A375 (cell line): ENCODE data around the gene MYOD1. TPM values are rescaled to one million over a fixed set of nuclear protein-coding genes. Genes with fewer than 3 reads are reported as not detected.

Experiments
- total RNA-seq: library from RNA; depleted of rRNA; stranded (reverse); fragments of >200 nt; shearing (Covaris generic); gene quantifications from 2 replicates; pipeline ENCODE4 v1.2.3, GENCODE V29; 2014; rRNA removed

Gene MYOD1
- not detected in 2 replicates for total RNA-seq

DNA sequence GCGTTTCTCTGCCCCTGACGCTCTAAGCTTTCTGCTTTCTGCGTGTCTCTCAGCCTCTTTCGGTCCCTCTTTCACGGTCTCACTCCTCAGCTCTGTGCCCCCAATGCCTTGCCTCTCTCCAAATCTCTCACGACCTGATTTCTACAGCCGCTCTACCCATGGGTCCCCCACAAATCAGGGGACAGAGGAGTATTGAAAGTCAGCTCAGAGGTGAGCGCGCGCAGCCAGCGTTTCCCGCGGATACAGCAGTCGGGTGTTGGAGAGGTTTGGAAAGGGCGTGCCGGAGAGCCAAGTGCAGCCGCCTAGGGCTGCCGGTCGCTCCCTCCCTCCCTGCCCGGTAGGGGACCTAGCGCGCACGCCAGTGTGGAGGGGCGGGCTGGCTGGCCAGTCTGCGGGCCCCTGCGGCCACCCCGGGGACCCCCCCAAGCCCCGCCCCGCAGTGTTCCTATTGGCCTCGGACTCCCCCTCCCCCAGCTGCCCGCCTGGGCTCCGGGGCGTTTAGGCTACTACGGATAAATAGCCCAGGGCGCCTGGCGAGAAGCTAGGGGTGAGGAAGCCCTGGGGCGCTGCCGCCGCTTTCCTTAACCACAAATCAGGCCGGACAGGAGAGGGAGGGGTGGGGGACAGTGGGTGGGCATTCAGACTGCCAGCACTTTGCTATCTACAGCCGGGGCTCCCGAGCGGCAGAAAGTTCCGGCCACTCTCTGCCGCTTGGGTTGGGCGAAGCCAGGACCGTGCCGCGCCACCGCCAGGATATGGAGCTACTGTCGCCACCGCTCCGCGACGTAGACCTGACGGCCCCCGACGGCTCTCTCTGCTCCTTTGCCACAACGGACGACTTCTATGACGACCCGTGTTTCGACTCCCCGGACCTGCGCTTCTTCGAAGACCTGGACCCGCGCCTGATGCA lies at the start of gene MYOD1:
MYOD1 (plus strand) TSS at position 544 of the 910 bp plus-strand sequence; CDS start at position 756, 212 bp downstream.

DNA sequence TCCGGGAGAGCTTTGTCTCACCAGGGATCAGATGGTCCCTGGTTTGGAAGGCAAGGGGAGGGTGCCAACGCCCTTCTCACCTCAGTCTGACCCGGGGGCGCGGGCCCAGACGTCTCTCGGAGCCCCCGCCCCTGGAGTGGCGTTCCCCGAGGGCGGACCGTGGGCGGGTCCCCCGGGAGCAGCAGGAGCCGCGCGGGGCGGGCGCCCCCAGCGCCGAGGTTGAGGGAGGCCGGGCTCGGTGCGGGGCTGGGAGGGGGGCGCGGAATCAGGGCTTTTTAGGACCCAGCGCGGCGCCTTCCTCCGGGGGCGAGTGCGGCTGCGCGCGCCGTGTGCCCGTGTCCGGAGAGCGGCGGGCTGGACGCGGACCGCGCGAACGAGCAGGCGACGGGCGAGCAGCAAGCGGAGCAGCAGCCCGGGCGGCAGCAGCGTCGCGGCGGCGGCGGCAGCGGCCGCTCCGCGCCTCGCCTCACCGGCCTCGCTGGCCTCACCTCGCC lies 15.1 kb downstream of the MYOD1 start, which contains the start of gene KCNC1:
KCNC1 (plus strand) TSS at position 364 of the 494 bp plus-strand sequence. CDS start 1,222 bp downstream, outside the sequence.

Other genes starting within 250 kb of the MYOD1 start
- gene ABCC8, start 242.7 kb upstream of the MYOD1 start, total RNA-seq: not detected in 2 replicates
- not detected in 2 replicates for gene USH1C, start 175.2 kb upstream of the MYOD1 start, total RNA-seq
- gene OTOG, start 172.3 kb upstream of the MYOD1 start, total RNA-seq: not detected in 2 replicates
- not detected in 2 replicates for gene KCNC1, start 15.2 kb downstream of the MYOD1 start, total RNA-seq